CD14-positive monocyte (primary cell): ENCODE measurements around the gene DNAJB12. TPM values are rescaled to one million over a fixed set of nuclear protein-coding genes. Genes with fewer than 3 reads are reported as not detected.

Source experiments
- DNase-seq, 3 donors: peaks; one replicate each; pipeline ENCODE4 v3.0.0-alpha.2; 2011 to 2022
- H2AFZ ChIP-seq: 2 replicates; pipeline ENCODE4 v1.6.0; 2012; ENCODE audit warnings: mild to moderate bottlenecking, low read depth, low read length, inconsistent platforms; ENCODE audit not compliant: insufficient read depth, poor library complexity, severe bottlenecking
- H3K27ac ChIP-seq, 2 donors: 1 replicate in 1 of 2; 2 replicates in 1 of 2; pipeline ENCODE4 v1.5.1; 2012 to 2013; ENCODE audit warnings: low read length in 2 of 2, control low read depth in 1 of 2, inconsistent platforms in 1 of 2, low read depth in 1 of 2, mild to moderate bottlenecking in 1 of 2
- H3K27me3 ChIP-seq, 2 donors: one replicate each; pipeline versions ENCODE4 v1.6.0 to v1.6.1; 2011 to 2013; ENCODE audit warnings: low read length in 2 of 2; ENCODE audit not compliant: control insufficient read depth in 2 of 2, insufficient read depth in 2 of 2
- H3K36me3 ChIP-seq, 2 donors: replicated peaks in 1 of 2; 1 replicate in 1 of 2; 2 replicates in 1 of 2; pipeline versions ENCODE4 v1.5.1 to v1.6.1; 2012 to 2013; ENCODE audit warnings: low read length in 2 of 2, control low read depth in 1 of 2, inconsistent platforms in 1 of 2, mild to moderate bottlenecking in 1 of 2; ENCODE audit not compliant: insufficient read depth in 2 of 2, control insufficient read depth in 1 of 2
- H3K4me1 ChIP-seq, 2 donors: 1 replicate in 1 of 2; 2 replicates in 1 of 2; pipeline versions ENCODE4 v1.5.1 to v1.6.1; 2012 to 2013; ENCODE audit warnings: low read length in 2 of 2, control low read depth in 1 of 2, inconsistent platforms in 1 of 2, mild to moderate bottlenecking in 1 of 2, moderate library complexity in 1 of 2; ENCODE audit not compliant: insufficient read depth in 2 of 2, control insufficient read depth in 1 of 2
- H3K4me2 ChIP-seq: replicated peaks from 2 replicates; pipeline ENCODE3; 2012; ENCODE audit warnings: low read length, moderate library complexity, mild to moderate bottlenecking; ENCODE audit not compliant: poor library complexity, severe bottlenecking; ENCODE audit errors: extremely low read depth
- H3K4me3 ChIP-seq, 3 experiments: fragments of 200-600 bp in 1 of 3; sonication (generic) in 1 of 3; replicated peaks in 1 of 3; 1 replicate in 2 of 3; 2 replicates in 1 of 3; pipeline ENCODE4 v1.5.1; 2011 to 2013; ENCODE audit warnings: low read length in 3 of 3, mild to moderate bottlenecking in 3 of 3, control low read depth in 2 of 3, low read depth in 2 of 3, inconsistent platforms in 1 of 3, moderate library complexity in 1 of 3
- H3K79me2 ChIP-seq: 2 replicates; pipeline ENCODE4 v1.6.0; 2012; ENCODE audit warnings: mild to moderate bottlenecking, control low read depth, inconsistent platforms, low read length, moderate library complexity; ENCODE audit not compliant: insufficient read depth
- H3K9ac ChIP-seq: 2 replicates; pipeline ENCODE4 v1.6.0; 2017; ENCODE audit warnings: low read length, mild to moderate bottlenecking; ENCODE audit not compliant: insufficient read depth, poor library complexity, severe bottlenecking
- H3K9me3 ChIP-seq, 2 donors: replicated peaks in 1 of 2; 1 replicate in 1 of 2; 2 replicates in 1 of 2; pipeline versions ENCODE4 v1.5.1 to v1.6.1; 2012 to 2013; ENCODE audit warnings: low read length in 2 of 2, control low read depth in 1 of 2; ENCODE audit not compliant: control insufficient read depth in 1 of 2, insufficient read depth in 1 of 2
- H4K20me1 ChIP-seq: 2 replicates; pipeline ENCODE4 v1.6.0; 2012; ENCODE audit warnings: mild to moderate bottlenecking, low read length, control low read depth, moderate library complexity; ENCODE audit not compliant: insufficient read depth
- H3K27ac Mint-ChIP-seq, 7 donors: one replicate each; pipeline ENCODE4 v1.8.0; 2020; ENCODE audit warnings: mild to moderate bottlenecking in 7 of 7, mixed read lengths in 7 of 7, moderate library complexity in 6 of 7, inconsistent platforms in 2 of 7
- H3K27me3 Mint-ChIP-seq, 3 donors: one replicate each; pipeline ENCODE4 v1.8.0; 2021 to 2022; ENCODE audit warnings: low read depth in 3 of 3, mild to moderate bottlenecking in 3 of 3, mixed read lengths in 3 of 3, moderate library complexity in 3 of 3, inconsistent platforms in 1 of 3
- H3K36me3 Mint-ChIP-seq, 2 donors: one replicate each; pipeline ENCODE4 v1.8.0; 2020; ENCODE audit warnings: mixed read lengths in 2 of 2, inconsistent platforms in 1 of 2, mild to moderate bottlenecking in 1 of 2
- H3K4me1 Mint-ChIP-seq: one replicate; pipeline ENCODE4 v1.8.0; 2020; ENCODE audit warnings: mild to moderate bottlenecking, mixed read lengths
- H3K4me3 Mint-ChIP-seq, 2 donors: one replicate each; pipeline ENCODE4 v1.8.0; 2020; ENCODE audit warnings: mild to moderate bottlenecking in 2 of 2, mixed read lengths in 2 of 2, moderate library complexity in 1 of 2
- H3K9me3 Mint-ChIP-seq, 7 donors: one replicate each; pipeline ENCODE4 v1.8.0; 2020 to 2022; ENCODE audit warnings: mixed read lengths in 7 of 7, mild to moderate bottlenecking in 6 of 7, moderate library complexity in 6 of 7, inconsistent platforms in 2 of 7
- WGBS: methylation state at CpG from one replicate; pipeline ENCODE4 v1.1.5; 2013; ENCODE audit warnings: missing lambda C conversion rate; ENCODE audit not compliant: insufficient coverage; 5-methylcytosine and 5-hydroxymethylcytosine counted together
- intact Hi-C, 2 donors: fragments of 100-400 bp; cut with micrococcal nuclease; formaldehyde crosslinking; loops; one replicate each; pipeline versions ENCODE4 v1.15.0 to v1.15.1; 2023
- polyA plus RNA-seq, 3 donors: library from polyadenylated mRNA; depleted of rRNA in 1 of 3; unstranded in 2 of 3; stranded (reverse) in 1 of 3; fragments of 300-500 nt in 2 of 3; fragments of >200 nt in 1 of 3; fragmentation: Illumina TruSeq in 2 of 3; gene quantifications; 1 replicate in 2 of 3; 2 replicates in 1 of 3; pipeline ENCODE4 v1.2.3, GENCODE V29; 2012 to 2021
- TF ChIP-seq, protein P1 (sequence below): fragments of 200-600 bp; IDR thresholded peaks from one replicate; pipeline ENCODE4 v1.8.0; 2022; ENCODE audit warnings: antibody characterized with exemption, mild to moderate bottlenecking

The DNAJB12 gene
- polyA plus RNA-seq, 3 donors = 26.5 to 42.5 (median 37.9) TPM

DNA sequence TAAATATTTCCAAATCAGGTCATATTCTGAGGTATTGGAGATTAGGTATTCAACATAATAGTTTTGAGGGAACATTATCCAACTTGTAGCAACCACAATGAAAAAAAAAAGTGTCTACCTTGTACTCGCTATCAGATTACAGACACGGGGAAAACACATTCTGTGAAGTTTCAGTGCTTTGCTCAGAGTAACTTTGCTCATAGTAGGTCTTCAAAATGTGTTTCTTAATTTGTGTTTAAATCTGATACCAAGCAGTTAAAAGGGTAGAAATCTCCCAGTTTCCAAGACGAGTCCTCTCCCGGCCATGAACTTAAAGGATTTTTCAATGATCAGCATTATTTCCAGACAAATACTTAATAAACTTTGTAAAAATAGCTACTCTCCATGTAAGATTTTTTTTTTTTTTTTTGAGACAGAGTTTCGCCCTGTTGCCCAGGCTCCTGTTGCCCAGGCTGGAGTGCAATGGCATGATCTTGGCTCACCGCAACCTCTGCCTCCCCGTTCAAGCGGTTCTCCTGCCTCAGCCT lies 41.8 kb downstream of the DNAJB12 start:
- H3K27ac Mint-ChIP-seq = no peak overlapping the region
- peaks cover 61 to 64% of the 10 kb centered on the region in 2 donors for H3K4me1 ChIP-seq

DNA sequence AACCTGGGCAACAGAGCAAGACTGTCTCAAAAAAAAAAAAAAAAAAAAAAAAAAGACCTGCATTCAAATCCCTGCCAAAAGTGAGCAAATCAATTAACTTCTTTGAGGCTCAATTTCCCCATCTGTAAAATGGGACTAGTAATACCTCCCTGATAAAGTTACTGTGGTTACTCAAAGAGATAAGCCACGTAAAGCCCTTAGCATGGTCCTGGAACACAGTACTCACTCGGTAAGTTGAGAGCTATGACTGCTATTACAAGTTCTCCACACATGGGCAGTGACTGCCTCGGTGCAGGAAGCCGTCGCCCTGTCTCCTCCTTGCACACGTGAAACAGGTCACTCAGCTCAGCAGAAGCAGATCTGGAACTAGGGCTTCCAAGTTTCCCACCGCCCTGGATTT lies 43.1 kb downstream of the DNAJB12 start:
- Histone ChIP-seq H3K27me3 (no peaks in the 10 kb centered on the region), H3K9me3 (no peaks in the 10 kb centered on the region), H3K4me1 (peaks cover 50 to 55% of the 10 kb centered on the region in 2 donors), H3K27ac (no peak overlapping the region), H3K4me3 (no peak overlapping the region), H4K20me1 (no peaks in the 10 kb centered on the region), H2AFZ (no peak overlapping the region), H3K79me2 (no peaks in the 10 kb centered on the region), H3K36me3 (no peaks in the 10 kb centered on the region), H3K9ac (no peak overlapping the region), H3K4me2 (no peak overlapping the region)
- 100% methylated on average over 2 of the region's 7 CpGs for WGBS
- H3K27me3 Mint-ChIP-seq = peaks cover 2 to 12% (median 4%) of the 10 kb centered on the region in 3 donors
- peaks cover 2 to 7% of the 10 kb centered on the region in 2 donors for H3K36me3 Mint-ChIP-seq
- DNase-seq = no peak
- no peaks in the 10 kb centered on the region for H3K9me3 Mint-ChIP-seq
- H3K4me1 Mint-ChIP-seq = peaks cover 56% of the 10 kb centered on the region
- no peak overlapping the region for H3K27ac Mint-ChIP-seq
- intact Hi-C loops = no loop called here
- H3K4me3 Mint-ChIP-seq = no peak overlapping the region
- TF ChIP-seq, protein P1, sequence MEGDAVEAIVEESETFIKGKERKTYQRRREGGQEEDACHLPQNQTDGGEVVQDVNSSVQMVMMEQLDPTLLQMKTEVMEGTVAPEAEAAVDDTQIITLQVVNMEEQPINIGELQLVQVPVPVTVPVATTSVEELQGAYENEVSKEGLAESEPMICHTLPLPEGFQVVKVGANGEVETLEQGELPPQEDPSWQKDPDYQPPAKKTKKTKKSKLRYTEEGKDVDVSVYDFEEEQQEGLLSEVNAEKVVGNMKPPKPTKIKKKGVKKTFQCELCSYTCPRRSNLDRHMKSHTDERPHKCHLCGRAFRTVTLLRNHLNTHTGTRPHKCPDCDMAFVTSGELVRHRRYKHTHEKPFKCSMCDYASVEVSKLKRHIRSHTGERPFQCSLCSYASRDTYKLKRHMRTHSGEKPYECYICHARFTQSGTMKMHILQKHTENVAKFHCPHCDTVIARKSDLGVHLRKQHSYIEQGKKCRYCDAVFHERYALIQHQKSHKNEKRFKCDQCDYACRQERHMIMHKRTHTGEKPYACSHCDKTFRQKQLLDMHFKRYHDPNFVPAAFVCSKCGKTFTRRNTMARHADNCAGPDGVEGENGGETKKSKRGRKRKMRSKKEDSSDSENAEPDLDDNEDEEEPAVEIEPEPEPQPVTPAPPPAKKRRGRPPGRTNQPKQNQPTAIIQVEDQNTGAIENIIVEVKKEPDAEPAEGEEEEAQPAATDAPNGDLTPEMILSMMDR = no peak

More for the DNA sequence above, 41.8 kb downstream of the DNAJB12 start:
- Histone ChIP-seq H3K4me3 (no peak overlapping the region), H3K9ac (no peak overlapping the region), H3K4me2 (no peak overlapping the region), H3K27ac (no peak overlapping the region), H4K20me1 (no peaks in the 10 kb centered on the region), H3K9me3 (no peaks in the 10 kb centered on the region), H3K79me2 (no peaks in the 10 kb centered on the region), H3K27me3 (no peaks in the 10 kb centered on the region), H2AFZ (no peak overlapping the region), H3K36me3 (no peaks in the 10 kb centered on the region)
- Mint-ChIP-seq H3K27me3 (peaks cover 2 to 12% (median 4%) of the 10 kb centered on the region in 3 donors), H3K9me3 (no peaks in the 10 kb centered on the region), H3K4me1 (peaks cover 67% of the 10 kb centered on the region), H3K4me3 (no peak overlapping the region), H3K36me3 (peaks cover 2 to 7% of the 10 kb centered on the region in 2 donors)
- intact Hi-C loops = no loop called here
- DNase-seq = no peak
- 100% methylated on average over 1 of the region's 8 CpGs for WGBS
- TF ChIP-seq, protein P1 = no peak
